ENCODE results near the gene BCAS4.

Gene BCAS4

GRCh38 chr20:50915424-50915823, 120.6 kb downstream of the BCAS4 start:
- no peak for TF ChIP-seq CTCF (IDR thresholded peaks at IDR 0.05; ENCODE audit: low read depth, low read length)
- no peak overlapping the region for H3K4me3 ChIP-seq (ENCODE audit: low read depth, low read length)

GRCh38 chr20:50916257-50916656, 121.4 kb downstream of the BCAS4 start:
- no peak for TF ChIP-seq CTCF (IDR thresholded peaks at IDR 0.05; ENCODE audit: low read depth, low read length)
- H3K4me3 ChIP-seq (ENCODE audit: low read depth, low read length): no peak overlapping the region

GRCh38 chr20:50916934-50917333, 122.1 kb downstream of the BCAS4 start:
- TF ChIP-seq CTCF (IDR thresholded peaks at IDR 0.05; ENCODE audit: low read depth, low read length): no peak

GRCh38 chr20:50918403-50918802, 123.5 kb downstream of the BCAS4 start:
- TF ChIP-seq CTCF (IDR thresholded peaks at IDR 0.05; ENCODE audit: low read depth, low read length): no peak
- no peak overlapping the region for H3K4me3 ChIP-seq (ENCODE audit: low read depth, low read length)

More at GRCh38 chr20:50916934-50917333, 122.1 kb downstream of the BCAS4 start:
- H3K4me3 ChIP-seq (ENCODE audit: low read depth, low read length): no peak overlapping the region

- H3K4me3 ChIP-seq (ENCODE audit: low read depth, low read length): no peak overlapping the region
- TF ChIP-seq CTCF (IDR thresholded peaks at IDR 0.05; ENCODE audit: low read depth, low read length): no peak
These were observed 124.7 kb downstream of the BCAS4 start for GRCh38 chr20:50919567-50919966.

- no peak for TF ChIP-seq CTCF (IDR thresholded peaks at IDR 0.05; ENCODE audit: low read depth, low read length)
- H3K4me3 ChIP-seq (ENCODE audit: low read depth, low read length): no peak overlapping the region
These were observed 126.1 kb downstream of the BCAS4 start for GRCh38 chr20:50920997-50921396.

- no peak overlapping the region for H3K4me3 ChIP-seq (ENCODE audit: low read depth, low read length)
- no peak for TF ChIP-seq CTCF (IDR thresholded peaks at IDR 0.05; ENCODE audit: low read depth, low read length)
These were observed 127.1 kb downstream of the BCAS4 start for GRCh38 chr20:50921803-50922501.
